ENCODE data around the gene TIAM2. TPM values are rescaled to one million over a fixed set of nuclear protein-coding genes. Genes with fewer than 3 reads are reported as not detected.

The TIAM2 gene
- total RNA-seq, 1 donor from 2014 or later: 14.6 TPM

GRCh38 chr6:154984146-154984545 lies 11.0 kb upstream of the TIAM2 start:
- intact Hi-C loops (cut with DNase I): no loop called here
- ATAC-seq (no peak), DNase-seq (ENCODE audit: low spot score) (no peak)

- ATAC-seq: no peak
- intact Hi-C loops (cut with DNase I): no loop called here
- DNase-seq (ENCODE audit: low spot score): no peak
Measured at GRCh38 chr6:154986787-154987235, 8.3 kb upstream of the TIAM2 start.

DNA sequence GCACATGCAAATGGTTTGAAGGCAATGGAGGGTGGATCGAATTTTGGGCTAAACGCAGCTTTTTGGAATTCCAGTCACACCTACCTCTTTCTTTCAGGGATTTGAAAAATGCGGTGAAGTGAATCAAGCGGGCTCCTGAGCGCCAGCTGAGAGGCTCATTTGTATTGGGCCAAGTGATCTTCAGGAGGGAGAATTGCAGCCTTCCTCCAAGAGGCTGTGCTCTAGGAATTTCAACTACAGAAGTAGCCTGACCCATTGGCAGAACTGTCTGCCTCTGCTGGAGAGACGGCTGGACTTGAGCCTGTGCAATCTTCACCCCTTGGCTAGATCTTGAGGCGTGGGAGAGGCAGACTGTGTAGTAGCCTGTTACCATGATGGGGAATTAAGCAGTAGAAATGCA lies 5.7 kb upstream of the TIAM2 start:
- DNase-seq (ENCODE audit: low spot score) (no peak), ATAC-seq (no peak)
- intact Hi-C loops (cut with DNase I): no loop called here

- ATAC-seq (no peak), DNase-seq (ENCODE audit: low spot score) (no peak)
- intact Hi-C loops (cut with DNase I): no loop called here
Measured at GRCh38 chr6:154991207-154991606, 3.9 kb upstream of the TIAM2 start.

- intact Hi-C loops (cut with DNase I): no loop called here
- no peak for DNase-seq (ENCODE audit: low spot score)
- no peak for ATAC-seq
Measured at GRCh38 chr6:154993026-154993425, 2.1 kb upstream of the TIAM2 start.

GRCh38 chr6:154993710-154994109 lies 1.4 kb upstream of the TIAM2 start:
- ATAC-seq (no peak), DNase-seq (ENCODE audit: low spot score) (no peak)
- intact Hi-C loops (cut with DNase I): no loop called here

- no peak for DNase-seq (ENCODE audit: low spot score)
- intact Hi-C loops (cut with DNase I): no loop called here
- ATAC-seq: no peak
Measured at GRCh38 chr6:154994836-154995253, 270 bp upstream of the TIAM2 start.

DNA sequence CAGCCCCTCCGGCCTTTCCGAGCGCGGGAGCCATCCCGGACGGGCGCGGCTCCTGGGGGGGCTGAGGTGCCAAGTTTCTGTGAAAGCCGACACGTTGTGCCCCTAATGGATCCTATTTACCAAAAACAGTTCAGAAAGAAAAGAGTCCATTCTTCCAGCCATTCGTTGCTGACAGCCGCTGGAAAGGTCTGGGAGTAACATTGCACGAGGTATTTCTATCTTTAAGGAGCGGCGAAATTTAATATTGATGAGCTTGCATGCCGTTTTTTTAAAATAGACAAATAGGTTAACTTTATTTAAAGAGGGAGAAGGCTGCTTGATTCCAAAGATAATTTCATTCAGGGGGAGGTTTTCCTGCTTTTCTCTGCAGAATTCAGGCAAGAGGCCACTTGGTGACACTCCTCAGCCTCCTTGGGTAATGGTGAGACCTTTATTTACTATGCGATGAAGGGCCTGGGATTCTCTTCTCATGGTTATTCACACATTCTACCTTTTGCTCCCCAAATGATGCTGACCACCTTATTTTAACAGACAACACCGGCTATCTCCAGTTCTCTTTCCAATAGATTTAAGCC lies 988 bp downstream of the TIAM2 start:
- no peak for ATAC-seq
- intact Hi-C loops (cut with DNase I): no loop called here
- no peak for DNase-seq (ENCODE audit: low spot score)

- no peak for DNase-seq (ENCODE audit: low spot score)
- intact Hi-C loops (cut with DNase I): no loop called here
- ATAC-seq: no peak
Measured at GRCh38 chr6:154996841-154997311, 1.8 kb downstream of the TIAM2 start.

DNA sequence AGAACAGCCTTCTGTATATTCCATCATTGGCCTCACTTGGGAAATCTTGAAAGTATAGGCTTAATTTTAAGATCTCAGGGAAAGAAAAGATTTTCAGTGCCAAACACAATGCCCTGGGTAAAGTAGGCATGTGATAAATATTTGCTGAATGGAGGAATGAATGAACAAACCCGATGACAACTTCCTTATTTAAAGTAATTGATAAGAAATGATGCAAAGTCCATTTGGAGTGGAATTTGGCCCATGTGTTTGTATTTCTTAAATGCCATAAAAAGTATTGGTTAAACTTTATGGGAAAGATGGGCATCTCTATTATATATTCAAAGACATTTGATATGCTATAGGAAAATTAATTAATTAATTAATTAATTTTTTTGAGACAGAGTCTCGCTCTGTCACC lies 3.7 kb downstream of the TIAM2 start:
- DNase-seq (ENCODE audit: low spot score) (no peak), ATAC-seq (no peak)
- intact Hi-C loops (cut with DNase I): no loop called here

DNA sequence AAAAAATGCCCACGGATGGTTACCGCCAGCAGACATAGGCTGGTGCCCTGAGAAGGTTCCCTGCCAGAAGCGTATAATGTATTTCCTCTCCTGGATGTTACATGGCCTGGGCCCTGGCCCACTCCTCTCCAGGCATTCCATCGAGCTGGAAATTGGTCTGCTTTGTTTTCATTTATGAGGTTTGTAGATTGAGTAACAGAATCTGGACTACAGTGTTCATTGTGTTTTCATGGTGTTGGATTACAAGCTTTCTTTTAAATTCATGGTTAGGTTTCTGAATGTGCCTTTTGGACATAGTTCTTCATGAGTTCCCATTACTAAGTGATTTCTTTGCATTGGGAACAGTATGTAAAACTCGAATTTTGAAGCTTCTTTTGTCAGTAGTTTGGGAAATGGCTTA lies 6.4 kb downstream of the TIAM2 start:
- ATAC-seq (no peak), DNase-seq (ENCODE audit: low spot score) (no peak)
- intact Hi-C loops (cut with DNase I): no loop called here

DNA sequence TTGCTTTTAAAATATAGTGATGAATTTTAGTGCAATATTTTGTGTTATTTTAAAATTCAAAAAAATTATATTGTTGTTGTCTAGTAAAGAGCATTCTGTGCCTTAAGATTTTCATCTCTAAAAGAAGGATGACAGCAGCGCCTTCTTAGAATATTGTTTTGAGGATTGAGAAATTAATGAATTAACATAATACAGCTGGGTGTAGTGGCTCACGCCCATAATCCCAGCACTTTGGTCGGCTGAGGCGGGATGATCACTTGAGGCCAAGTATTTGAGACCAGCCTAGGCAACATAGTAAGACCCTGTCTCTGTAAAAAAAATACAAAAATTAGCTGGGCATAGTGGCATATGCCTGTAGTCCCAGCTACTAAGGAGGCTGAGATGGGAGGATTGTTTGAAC lies 6.8 kb downstream of the TIAM2 start:
- intact Hi-C loops (cut with DNase I): no loop called here
- ATAC-seq (no peak), DNase-seq (ENCODE audit: low spot score) (no peak)

DNA sequence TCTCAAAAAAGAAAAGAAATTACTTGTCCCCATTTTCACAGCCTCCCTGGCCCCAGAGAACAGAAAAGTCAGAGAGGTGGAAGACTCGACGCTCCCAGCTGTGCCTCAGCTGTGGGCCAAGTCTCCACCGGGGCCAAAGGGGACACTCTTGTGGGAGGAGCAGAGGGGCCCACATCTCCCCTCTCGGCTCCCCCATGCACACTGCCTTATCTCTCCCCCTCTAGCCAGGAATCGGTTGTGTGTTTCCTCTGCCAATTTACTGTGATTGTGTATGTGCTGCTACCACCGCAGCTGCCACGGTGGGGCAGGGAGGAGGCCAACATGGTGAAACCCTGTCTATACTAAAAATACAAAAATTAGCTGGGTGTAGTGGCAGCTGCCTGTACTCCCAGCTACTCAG lies 8.4 kb downstream of the TIAM2 start:
- intact Hi-C loops (cut with DNase I): no loop called here
- no peak for DNase-seq (ENCODE audit: low spot score)
- no peak for ATAC-seq

DNA sequence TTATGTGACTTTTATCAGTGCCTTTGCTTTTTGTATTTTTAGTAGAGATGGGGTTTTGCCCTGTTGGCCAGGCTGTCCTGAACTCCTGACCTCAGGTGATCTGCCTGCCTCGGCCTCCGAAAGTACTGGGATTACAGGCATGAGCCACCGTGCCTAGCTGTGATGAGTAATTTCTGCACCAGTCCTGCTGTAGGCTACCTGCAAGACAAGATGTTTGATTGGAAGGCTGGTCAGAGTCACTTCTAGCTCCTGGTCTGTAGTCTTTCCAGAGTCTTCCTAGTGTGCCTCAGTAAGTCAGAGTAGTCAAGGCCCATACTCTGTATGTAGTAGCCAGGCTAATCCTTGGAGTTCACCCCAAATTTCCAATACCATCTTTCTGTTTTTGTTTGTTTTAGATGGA lies 8.9 kb downstream of the TIAM2 start:
- no peak for ATAC-seq
- no peak for DNase-seq (ENCODE audit: low spot score)
- intact Hi-C loops (cut with DNase I): no loop called here

DNA sequence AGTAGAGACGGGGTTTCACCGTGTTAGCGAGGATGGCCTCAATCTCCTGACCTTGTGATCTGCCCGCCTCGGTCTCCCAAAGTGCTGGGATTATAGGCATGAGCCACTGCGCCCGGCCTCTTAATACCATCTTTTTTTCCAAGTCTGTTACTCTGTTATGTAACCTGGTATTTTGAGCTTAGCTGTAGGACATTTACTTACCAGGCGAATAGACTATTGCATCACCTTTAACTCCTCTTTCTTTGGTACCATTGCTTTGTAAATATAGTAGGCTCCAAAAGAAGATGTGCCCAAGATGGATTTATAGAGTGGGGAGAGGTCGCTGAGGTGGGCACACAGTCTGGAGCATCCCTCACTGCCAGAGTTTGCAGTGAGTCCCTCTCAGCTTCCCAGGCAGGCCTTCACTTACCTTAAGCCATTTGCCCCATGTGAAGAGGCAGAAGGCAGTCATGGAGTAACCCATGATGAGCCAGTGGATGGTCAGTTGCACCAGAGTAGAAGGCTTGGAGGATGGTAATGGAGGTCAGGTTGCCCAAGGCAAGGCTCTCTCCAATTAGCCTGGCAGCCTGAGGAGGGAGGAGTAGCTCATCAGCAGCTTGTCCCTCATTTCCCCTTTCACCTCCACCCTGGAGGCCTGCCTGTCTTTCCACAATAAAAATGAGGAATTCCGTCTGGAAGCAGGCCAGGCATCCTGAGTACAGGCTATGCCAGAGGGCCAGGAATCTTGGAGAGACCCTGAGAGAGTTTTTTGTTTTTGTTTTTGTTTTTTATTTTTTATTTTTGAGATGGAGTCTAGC lies 9.7 kb downstream of the TIAM2 start:
- DNase-seq (ENCODE audit: low spot score) (no peak), ATAC-seq (no peak)
- intact Hi-C loops (cut with DNase I): no loop called here

- ATAC-seq: no peak
- no peak for DNase-seq (ENCODE audit: low spot score)
Measured at GRCh38 chr6:155008625-155009024, 13.5 kb downstream of the TIAM2 start.

DNA sequence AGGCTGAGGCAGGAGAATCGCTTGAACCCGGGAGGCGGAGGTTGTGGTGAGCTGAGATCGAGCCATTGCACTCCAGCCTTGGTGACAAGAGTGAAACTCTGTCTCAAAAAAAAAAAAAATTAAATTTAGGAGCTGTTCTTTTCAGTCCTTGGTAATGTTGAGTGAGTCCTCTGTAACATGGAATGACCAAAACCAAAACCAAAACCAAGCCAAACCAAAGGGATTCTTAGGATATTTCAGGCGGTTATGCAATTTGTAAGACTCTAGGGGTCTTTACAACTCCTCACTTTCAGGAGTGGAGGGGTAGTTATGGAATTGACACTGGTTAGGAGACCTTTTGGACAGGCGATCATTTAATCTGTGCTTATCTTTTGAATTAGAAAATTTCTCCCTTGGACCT lies 15.8 kb downstream of the TIAM2 start:
- no peak for ATAC-seq
- intact Hi-C loops (cut with DNase I): no loop called here
- DNase-seq (ENCODE audit: low spot score): no peak

More at GRCh38 chr6:155008625-155009024, 13.5 kb downstream of the TIAM2 start:
- intact Hi-C loops (cut with DNase I): no loop called here

DNA sequence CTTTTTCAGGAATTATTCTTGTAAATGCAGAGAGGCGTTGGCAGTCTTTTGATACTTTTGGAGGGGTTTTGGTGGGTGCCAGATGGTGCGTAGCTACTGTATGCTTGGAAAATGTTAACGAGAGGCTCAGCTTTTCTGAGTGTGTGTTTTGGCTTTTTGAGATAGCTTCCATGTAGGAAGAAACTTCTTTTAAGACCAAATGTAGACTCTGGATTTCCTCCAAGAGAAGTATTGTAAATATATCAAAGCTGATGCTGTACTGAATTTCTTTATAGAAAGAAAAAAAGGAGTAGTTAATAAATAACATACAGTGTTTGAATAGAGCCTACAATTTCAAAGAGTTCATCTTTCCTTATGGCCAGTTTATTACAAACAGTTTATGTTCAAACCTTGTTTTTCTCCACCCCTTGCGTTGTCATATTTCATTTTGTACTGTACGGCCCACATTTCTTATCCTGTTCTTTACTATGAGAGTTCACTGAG lies 16.7 kb downstream of the TIAM2 start:
- intact Hi-C loops (cut with DNase I): no loop called here
- no peak for DNase-seq (ENCODE audit: low spot score)

GRCh38 chr6:155013457-155013876 lies 18.4 kb downstream of the TIAM2 start:
- intact Hi-C loops (cut with DNase I): no loop called here
- DNase-seq (ENCODE audit: low spot score) (no peak), ATAC-seq (no peak)

More for the DNA sequence above, 16.7 kb downstream of the TIAM2 start:
- ATAC-seq: no peak

DNA sequence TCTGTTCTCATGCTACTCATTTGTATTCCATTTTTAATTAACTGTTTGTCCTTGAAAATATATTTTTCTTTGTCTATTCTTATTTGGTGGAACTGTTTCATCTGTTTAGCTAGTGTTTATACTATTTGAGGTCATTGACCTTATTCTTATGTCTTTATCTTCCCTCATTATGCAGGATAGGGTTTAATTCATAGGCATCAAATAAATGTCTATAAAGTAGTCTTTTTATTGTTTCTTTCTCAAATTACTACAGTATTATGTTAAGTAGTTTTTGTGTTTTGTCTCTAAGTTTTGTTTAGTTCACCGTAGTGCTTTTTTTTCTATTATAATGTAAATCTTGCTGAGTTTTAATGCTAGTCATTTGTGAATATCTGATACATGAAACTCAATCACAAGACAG lies 19.0 kb downstream of the TIAM2 start:
- ATAC-seq (no peak), DNase-seq (ENCODE audit: low spot score) (no peak)
- intact Hi-C loops (cut with DNase I): no loop called here
